Measurements from ENCODE around the gene SLC11A2. TPM values are rescaled to one million over a fixed set of nuclear protein-coding genes. Genes with fewer than 3 reads are reported as not detected.

Gene SLC11A2
- total RNA-seq, 1 donor from 2014 or later = 21.5 TPM

DNA sequence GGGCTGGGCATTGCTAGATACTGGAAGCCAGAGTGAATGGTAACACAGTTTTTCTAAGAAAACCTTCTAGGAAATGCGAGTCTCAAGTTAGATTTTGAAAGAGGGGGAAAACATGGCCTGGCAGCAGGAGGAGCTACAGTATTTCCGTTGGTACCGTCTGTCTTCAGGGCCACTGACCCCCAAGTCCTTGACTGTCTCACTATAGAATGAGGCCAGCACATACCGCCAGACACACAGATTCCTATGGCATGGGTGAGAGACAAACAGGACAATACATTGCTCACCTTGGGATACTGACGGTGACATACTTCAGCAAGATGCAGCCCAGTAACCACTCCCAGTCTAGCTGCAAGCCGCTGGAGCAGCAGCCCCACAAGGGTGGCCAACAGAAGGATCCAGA lies 21.7 kb downstream of the SLC11A2 start:
- Histone ChIP-seq H3K4me1 (no peaks in the 10 kb centered on the region), H3K27me3 (no peaks in the 10 kb centered on the region), H3K4me3 (no peak overlapping the region), H3K27ac (no peak overlapping the region), H3K9me3 (no peaks in the 10 kb centered on the region), H3K36me3 (peaks cover 43 to 72% of the 10 kb centered on the region in 2 donors)
- DNase-seq (ENCODE audit: low spot score in 2 of 2) = no peak
- intact Hi-C loops (cut with DNase I) = no loop called here
- TF ChIP-seq, protein P1, sequence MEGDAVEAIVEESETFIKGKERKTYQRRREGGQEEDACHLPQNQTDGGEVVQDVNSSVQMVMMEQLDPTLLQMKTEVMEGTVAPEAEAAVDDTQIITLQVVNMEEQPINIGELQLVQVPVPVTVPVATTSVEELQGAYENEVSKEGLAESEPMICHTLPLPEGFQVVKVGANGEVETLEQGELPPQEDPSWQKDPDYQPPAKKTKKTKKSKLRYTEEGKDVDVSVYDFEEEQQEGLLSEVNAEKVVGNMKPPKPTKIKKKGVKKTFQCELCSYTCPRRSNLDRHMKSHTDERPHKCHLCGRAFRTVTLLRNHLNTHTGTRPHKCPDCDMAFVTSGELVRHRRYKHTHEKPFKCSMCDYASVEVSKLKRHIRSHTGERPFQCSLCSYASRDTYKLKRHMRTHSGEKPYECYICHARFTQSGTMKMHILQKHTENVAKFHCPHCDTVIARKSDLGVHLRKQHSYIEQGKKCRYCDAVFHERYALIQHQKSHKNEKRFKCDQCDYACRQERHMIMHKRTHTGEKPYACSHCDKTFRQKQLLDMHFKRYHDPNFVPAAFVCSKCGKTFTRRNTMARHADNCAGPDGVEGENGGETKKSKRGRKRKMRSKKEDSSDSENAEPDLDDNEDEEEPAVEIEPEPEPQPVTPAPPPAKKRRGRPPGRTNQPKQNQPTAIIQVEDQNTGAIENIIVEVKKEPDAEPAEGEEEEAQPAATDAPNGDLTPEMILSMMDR (IDR thresholded peaks at IDR 0.05) = no peak

DNA sequence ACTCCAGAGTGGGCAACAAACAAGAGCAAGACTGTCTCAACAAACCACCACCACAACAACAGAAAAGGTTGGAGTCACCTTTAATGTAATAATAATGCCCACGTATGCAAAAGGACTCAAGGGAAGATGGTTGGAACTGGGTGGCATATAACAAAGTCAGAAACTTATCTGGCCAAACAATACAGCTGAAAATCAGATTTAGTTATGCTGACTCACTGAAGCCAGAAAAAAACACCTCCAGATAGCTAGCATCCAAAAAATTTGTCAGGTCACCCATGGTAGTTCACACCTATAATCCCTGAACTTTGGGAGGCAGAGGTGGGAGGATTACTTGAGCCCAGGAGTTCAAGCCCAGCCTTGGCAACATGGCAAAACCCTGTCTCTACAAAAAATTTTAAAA lies 24.4 kb downstream of the SLC11A2 start:
- no peak overlapping the region for H3K4me3 ChIP-seq
- TF ChIP-seq, protein P1 (IDR thresholded peaks at IDR 0.05) = no peak
- intact Hi-C loops (cut with DNase I) = no loop called here
- H3K27ac ChIP-seq = no peak overlapping the region
- no peaks in the 10 kb centered on the region for H3K9me3 ChIP-seq
- no peak for DNase-seq (ENCODE audit: low spot score in 2 of 2)
- no peaks in the 10 kb centered on the region for H3K4me1 ChIP-seq
- H3K36me3 ChIP-seq = peaks cover 55 to 75% of the 10 kb centered on the region in 2 donors
- H3K27me3 ChIP-seq = no peaks in the 10 kb centered on the region

DNA sequence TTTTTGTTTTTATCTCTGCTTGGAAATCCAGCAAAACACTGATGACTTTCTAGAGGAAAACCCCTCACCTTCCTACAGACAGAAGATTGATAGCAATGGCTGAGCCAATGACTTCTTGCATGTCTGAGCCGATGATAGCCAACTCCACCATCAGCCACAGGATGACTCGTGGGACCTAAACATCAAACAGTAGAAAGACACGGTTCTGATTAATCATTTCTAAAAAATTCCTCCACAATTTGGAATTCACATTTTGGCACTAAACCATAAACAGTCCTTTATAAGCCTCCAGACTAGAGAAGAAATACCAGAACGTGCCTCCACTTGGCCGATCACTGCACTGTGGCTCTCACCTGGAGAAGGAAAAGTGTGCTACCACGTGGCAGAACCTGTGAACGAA lies 25.9 kb downstream of the SLC11A2 start:
- H3K9me3 ChIP-seq = no peaks in the 10 kb centered on the region
- H3K27ac ChIP-seq = no peak overlapping the region
- intact Hi-C loops (cut with DNase I) = no loop called here
- TF ChIP-seq, protein P1 (IDR thresholded peaks at IDR 0.05) = no peak
- DNase-seq (ENCODE audit: low spot score in 2 of 2) = no peak
- no peaks in the 10 kb centered on the region for H3K4me1 ChIP-seq
- H3K4me3 ChIP-seq = no peak overlapping the region
- peaks cover 65 to 78% of the 10 kb centered on the region in 2 donors for H3K36me3 ChIP-seq
- H3K27me3 ChIP-seq = no peaks in the 10 kb centered on the region

DNA sequence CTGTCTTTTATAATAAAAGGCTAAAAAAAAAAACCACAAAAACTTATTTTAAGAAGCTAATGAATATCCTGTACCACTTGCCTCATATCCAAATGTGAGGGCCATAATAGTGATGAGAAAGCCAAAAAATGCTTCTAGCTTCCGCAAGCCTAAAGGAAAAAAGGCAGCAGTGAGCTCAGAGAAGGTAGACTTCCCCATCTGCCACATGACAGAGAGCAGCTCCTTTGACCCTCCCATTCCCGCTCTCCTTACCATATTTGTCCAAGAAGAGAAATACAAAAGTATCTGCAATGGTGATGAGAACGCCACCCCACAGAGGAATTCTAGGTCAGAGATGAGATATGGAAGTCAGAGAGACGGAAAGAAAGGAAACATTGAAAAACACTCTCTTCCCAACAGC lies 27.1 kb downstream of the SLC11A2 start:
- Histone ChIP-seq H3K27ac (no peak overlapping the region), H3K4me1 (no peaks in the 10 kb centered on the region), H3K36me3 (peaks cover 66 to 78% of the 10 kb centered on the region in 2 donors), H3K4me3 (no peak overlapping the region), H3K9me3 (no peaks in the 10 kb centered on the region), H3K27me3 (no peaks in the 10 kb centered on the region)
- no peak for DNase-seq (ENCODE audit: low spot score in 2 of 2)
- intact Hi-C loops (cut with DNase I) = no loop called here
- TF ChIP-seq, protein P1 (IDR thresholded peaks at IDR 0.05) = no peak

DNA sequence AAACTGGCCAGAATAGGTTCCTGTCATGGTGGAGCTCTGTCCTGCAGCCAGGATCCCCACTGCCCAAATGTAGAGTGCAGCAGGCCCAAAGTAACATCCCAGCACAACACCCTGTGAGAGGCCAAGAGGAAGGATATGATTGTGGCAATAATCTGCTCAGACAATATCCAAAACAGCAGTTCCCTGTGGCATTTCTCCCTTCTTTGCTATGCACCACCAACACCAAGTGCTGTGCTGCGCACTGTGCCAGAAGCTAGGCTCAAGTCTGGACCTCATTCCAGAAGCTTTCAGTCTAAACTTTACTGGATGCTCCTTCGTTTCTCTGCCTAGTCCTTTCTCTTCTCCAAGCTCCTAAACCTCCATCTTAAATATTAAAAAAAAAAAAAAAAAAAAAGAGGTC lies 33.4 kb downstream of the SLC11A2 start:
- no peaks in the 10 kb centered on the region for H3K4me1 ChIP-seq
- H3K36me3 ChIP-seq = peaks cover 85 to 90% of the 10 kb centered on the region in 2 donors
- intact Hi-C loops (cut with DNase I) = no loop called here
- H3K27me3 ChIP-seq = no peaks in the 10 kb centered on the region
- TF ChIP-seq, protein P1 (IDR thresholded peaks at IDR 0.05) = no peak
- no peak overlapping the region for H3K27ac ChIP-seq
- H3K9me3 ChIP-seq = no peaks in the 10 kb centered on the region
- no peak for DNase-seq (ENCODE audit: low spot score in 2 of 2)
- H3K4me3 ChIP-seq = no peak overlapping the region

DNA sequence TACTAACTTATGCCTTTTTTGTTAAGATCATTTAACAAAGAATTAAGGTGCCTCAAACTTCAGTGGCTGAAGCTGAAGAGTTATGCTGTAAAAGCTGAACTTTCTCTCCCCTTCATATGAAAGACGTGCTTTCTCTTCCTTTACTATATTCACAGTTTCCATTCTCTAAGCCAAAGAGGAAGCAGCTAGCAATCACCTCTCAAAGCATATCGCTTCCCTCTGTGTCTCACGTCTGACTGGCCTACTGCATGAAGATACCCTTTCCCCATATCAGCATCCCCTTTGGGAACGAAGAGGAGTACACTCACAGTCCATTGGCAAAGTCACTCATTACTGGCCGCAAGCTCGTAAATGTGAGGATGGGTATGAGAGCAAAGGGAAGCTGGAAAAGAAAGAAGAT lies 34.9 kb downstream of the SLC11A2 start:
- H3K4me3 ChIP-seq = no peak overlapping the region
- TF ChIP-seq, protein P1 (IDR thresholded peaks at IDR 0.05) = no peak
- no peaks in the 10 kb centered on the region for H3K27me3 ChIP-seq
- DNase-seq (ENCODE audit: low spot score in 2 of 2) = no peak
- no peaks in the 10 kb centered on the region for H3K9me3 ChIP-seq
- H3K27ac ChIP-seq = no peak overlapping the region
- H3K4me1 ChIP-seq = peaks cover 0 to 5% of the 10 kb centered on the region in 2 donors
- intact Hi-C loops (cut with DNase I) = no loop called here
- peaks cover 77 to 80% of the 10 kb centered on the region in 2 donors for H3K36me3 ChIP-seq
